HG03460 (cell line): ENCODE data around the gene OPCML.

Experiments
- ATAC-seq: cut with Tn5 transposase; IDR thresholded peaks from one replicate; pipeline ENCODE4 v1.9.1; 2021; ENCODE audit not compliant: unreplicated experiment

The OPCML gene

GRCh38 chr11:132714859-132715440, 817.4 kb downstream of the OPCML start:
- ATAC-seq = no peak

DNA sequence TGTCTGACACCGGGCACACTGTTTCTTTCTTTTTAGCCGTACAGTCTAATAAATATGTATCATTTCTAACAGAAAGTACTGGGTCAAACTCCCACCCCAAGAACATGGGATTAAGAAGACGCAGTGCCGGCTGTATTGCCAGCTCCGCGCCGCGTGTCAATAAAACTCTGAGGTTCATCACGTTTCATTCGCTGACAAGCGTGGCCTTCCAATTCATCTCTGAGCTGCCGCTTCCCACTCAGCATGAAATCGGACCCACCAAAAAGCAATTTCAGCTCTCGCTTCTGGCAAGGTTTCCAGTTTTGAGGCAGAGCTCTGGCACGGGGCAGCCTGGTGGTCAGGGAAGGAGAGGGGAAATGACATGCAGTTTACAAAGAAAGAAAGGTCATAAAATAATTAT, 819.8 kb downstream of the OPCML start:
- no peak for ATAC-seq

- ATAC-seq = no peak
These were observed 827.4 kb downstream of the OPCML start for GRCh38 chr11:132704781-132705375.

DNA sequence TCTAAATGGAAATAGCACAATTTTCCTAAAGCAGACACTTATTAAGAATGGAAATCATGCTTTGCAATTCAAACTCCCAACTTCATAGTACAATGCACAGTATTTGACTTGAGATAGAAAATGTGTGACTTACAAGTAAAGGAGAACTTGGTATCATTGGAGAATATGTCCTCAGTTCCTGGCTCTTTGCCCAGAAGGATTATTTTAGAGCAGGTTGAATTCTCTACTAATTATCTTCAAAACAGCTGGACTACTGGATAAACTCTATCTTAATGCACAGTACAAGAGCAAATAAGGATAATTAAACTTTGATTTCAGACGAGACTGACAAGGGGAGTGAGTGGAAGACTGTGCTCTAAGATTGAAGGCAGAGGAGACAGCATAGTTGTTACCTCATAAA, 839.4 kb downstream of the OPCML start:
- ATAC-seq = no peak

DNA sequence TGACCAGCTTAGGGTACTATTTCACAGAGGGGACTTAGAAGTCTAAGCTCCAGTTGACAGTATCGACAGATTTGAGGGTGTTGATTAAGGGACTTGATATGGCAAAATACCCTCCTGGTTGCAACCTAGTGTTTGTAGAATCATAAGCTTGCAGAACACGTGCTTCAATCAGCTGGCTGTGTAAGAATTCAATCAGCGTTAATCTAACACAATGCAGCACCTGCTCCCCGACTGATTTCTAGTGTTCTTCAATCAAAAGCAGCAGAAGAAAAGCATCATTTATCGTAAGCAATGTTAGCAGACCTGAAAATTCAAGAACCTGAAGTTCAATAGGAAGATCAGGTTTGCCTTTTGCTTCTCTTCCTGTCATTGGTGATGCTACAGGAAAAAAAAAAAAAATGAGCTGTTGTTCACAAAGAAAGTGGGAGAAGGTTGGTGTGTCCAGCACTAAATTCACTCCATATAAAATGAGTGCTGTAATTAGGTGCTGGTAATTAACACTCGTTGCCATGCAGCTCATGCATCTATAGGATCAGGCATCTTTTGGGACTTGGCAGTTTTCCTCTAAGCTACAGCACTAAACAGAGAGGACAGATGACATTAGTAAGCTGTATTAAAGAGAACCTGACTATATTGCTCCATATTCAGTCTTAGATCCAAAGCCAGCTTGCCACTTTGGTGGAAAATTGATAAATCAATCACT, 840.3 kb downstream of the OPCML start:
- no peak for ATAC-seq

DNA sequence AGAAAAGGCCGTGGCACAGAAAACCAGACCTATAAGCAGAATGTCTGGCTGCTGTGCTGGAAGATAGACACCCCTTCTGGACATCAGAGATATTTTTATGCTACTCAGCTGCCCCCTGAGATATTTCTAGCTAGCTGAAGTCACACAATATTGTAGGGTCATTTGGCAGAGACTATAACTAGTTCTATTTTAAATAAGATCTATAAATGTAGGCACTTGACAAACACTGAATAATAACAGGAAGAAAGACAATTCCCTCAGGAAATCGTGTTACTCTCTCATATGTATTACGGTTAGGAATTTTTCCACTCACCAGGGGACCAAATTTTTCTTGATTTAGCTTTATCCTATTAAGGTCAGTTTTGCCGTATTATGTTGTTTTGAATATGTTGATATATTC, 845.4 kb downstream of the OPCML start:
- no peak for ATAC-seq

- ATAC-seq = no peak
These were observed 847.1 kb downstream of the OPCML start for GRCh38 chr11:132685174-132685611.

- no peak for ATAC-seq
These were observed 848.7 kb downstream of the OPCML start for GRCh38 chr11:132683602-132684001.

DNA sequence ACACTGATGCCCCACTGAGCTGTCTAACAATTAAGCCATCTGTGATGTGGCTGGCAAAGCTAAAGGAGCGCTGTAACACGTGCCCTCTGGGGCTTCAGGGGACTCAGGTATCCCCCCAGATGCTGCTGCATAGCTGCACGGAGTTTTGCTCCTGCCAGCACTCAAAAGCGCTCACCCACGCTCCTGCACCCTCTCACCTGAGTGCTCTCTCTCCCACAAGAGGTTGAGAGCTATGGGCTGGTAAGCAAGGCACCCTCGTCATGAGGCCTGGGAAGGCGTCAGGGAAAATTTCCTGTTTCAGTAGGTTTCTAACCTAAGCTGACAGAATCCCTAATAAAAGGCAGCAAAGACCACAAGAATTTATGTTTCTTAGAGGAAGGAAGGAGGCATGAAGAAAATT, 850.3 kb downstream of the OPCML start:
- no peak for ATAC-seq

GRCh38 chr11:132680584-132680983, 851.7 kb downstream of the OPCML start:
- ATAC-seq = no peak

DNA sequence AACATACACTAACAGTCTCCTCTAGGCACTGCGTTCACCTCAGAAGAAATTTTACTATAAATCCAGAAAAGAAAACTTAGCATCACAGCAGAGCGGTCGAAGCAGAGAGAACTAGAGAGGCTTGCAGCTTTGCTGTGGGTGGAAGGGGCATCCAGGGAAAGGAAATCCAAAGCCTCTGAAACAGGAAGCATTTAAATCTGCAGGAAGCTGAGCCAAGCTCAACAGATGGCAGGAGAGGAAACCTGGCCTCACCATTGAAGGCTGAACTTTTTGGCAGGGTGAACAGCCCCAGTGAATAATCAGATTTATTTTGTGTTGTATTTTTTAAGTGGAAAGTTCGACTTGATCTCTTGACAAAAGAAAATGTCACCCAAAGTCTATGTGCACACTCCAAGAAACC, 858.1 kb downstream of the OPCML start:
- ATAC-seq = no peak

GRCh38 chr11:132671851-132672370, 860.4 kb downstream of the OPCML start:
- no peak for ATAC-seq

DNA sequence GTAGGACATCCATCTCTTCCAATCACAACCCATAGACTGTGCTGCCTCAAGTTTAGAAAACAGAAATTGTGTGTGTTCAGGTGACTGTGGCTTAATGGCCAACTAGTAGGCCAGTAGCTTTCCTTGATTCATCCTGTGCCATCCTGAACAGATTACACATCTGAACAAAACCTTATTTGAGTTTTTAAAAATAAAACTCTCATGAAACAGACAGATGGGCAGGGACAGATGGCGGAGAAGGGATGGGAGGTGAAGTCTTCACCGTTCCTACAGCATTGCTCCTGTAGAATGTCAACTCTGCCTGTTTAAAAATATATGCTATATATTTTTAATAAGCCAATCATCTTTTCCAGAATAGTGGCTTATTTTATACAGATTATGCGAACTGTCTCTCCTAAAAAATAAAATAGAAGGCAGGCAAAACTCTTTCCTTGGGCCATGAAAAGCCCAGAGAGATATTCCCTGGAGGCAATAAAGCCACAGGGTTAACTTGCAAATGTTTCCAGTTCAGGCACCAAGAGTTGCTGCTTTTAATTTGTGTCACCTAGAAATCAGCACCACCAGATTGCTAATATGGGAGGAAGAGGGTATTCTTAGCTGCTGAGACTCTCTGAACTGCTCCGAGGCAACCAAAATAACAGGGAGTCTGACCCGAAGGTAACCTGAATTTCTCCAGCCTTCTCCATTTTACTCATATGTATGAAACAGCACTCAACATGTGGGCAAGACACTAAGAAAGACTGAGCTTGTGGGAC, 861.2 kb downstream of the OPCML start:
- ATAC-seq = no peak

- ATAC-seq = no peak
These were observed 862.4 kb downstream of the OPCML start for GRCh38 chr11:132669949-132670348.

- no peak for ATAC-seq
These were observed 867.1 kb downstream of the OPCML start for GRCh38 chr11:132665205-132665604.

DNA sequence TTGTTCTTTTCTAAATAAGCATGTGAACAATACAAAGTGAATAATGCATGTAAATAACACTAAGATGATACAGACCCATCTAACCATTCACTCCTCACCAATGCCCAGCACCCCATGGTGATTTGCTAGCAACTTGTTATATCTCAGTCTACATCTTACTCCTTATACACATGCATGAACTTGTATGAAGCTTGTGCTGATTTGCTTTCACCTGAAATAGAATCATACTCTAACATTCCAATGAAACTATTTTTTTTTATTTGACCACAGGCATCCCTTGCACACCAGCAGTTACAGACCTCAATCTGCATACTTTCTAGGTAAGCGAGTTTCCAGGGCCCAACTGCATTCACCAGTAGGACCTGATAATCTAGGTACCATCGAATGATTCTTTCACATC, 873.6 kb downstream of the OPCML start:
- no peak for ATAC-seq

DNA sequence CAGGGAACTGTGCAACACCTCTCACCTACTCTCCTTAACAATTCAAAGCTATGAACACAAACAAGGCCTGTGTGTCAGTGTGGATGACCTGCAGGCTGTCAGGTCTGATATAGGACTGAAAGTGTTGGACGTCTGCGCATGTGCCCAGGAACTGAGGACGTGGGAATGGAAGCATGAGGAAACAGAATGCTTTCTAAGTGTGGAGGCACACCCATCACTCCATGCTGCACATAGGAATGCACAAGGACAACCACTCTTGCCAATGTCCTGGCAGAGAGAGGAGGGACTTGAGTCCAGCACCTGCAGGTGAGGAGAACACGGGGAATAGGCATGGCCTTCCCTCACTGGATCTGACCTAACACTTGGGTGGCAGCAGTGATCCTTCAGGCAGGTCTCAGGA, 874.3 kb downstream of the OPCML start:
- ATAC-seq = no peak

GRCh38 chr11:132655187-132655855, 877.0 kb downstream of the OPCML start:
- no peak for ATAC-seq

DNA sequence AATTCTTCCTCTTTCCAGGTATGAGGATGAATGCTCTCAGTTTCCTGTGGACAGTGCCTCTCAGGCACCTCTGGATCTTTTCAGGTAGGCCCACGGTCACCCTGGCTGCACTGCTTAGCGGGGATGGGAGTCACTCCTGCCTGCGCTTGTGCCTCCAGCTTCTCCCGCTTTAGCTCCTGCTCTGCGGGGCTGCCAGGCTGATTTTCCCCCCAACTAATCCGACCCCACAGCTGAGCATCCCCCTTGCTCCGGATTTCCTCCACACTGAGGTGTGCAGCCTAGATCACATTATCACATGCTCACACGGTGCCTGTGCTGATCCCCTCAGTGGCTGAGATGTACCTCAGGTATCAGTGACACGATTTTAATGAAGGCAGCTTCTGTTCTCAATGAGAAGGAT, 879.1 kb downstream of the OPCML start:
- no peak for ATAC-seq

- no peak for ATAC-seq
These were observed 881.2 kb downstream of the OPCML start for GRCh38 chr11:132650969-132651720.
